GM13977 (cell line): ENCODE data around the gene CARMIL3.
A peak's percentile ranks its signal among the peaks of the same experiment; 100 is the strongest.
"Not testable (repeated sequence)": the region's sequence is repeated elsewhere in the genome, so short reads cannot be mapped to it uniquely, and the experiment has no call there.

Source experiments
- DNase-seq: peaks from one replicate; pipeline ENCODE4 v3.0.0; 2012; ENCODE audit warnings: low spot score
- CTCF ChIP-seq: IDR thresholded peaks from 2 replicates; pipeline ENCODE4 v1.5.1; 2012; ENCODE audit warnings: mild to moderate bottlenecking, control low read depth; ENCODE audit not compliant: insufficient read depth; ENCODE audit errors: extremely low read depth, missing control alignments
- in situ Hi-C: fragments of 300-500 bp; cut with MboI; formaldehyde crosslinking; loops from one replicate; pipeline ENCODE4 v1.12.0; 2022; ENCODE audit warnings: low sequenced_read_pairs, low pct_unique_long_range_greater_than_20kb, mixed read lengths, inconsistent platforms; ENCODE audit not compliant: unreplicated experiment

Gene CARMIL3

GRCh38 chr14:24051789-24052655, at the start of gene CARMIL3:
TSS of gene CARMIL3 (plus strand) at chr14:24052009. CDS start at chr14:24052154, 145 bp downstream.
- DNase-seq, result peak; percentile 93
- no peak for TF ChIP-seq CTCF
- in situ Hi-C loops, result no loop called here

GRCh38 chr14:24006471-24006816, 45.4 kb upstream of the CARMIL3 start:
- in situ Hi-C loops, result not testable (repeated sequence)

GRCh38 chr14:24006817-24007652, 44.8 kb upstream of the CARMIL3 start:
- in situ Hi-C loops, DNase-seq: not testable (repeated sequence)

More at GRCh38 chr14:24006471-24006816, 45.4 kb upstream of the CARMIL3 start:
- DNase-seq, result not testable (repeated sequence)

- in situ Hi-C loops, result no loop called here
- DNase-seq, result no peak
- TF ChIP-seq CTCF, result no peak
Measured at GRCh38 chr14:24011051-24011450, 40.8 kb upstream of the CARMIL3 start.

GRCh38 chr14:24012726-24013273, 39.0 kb upstream of the CARMIL3 start:
- DNase-seq, in situ Hi-C loops: not testable (repeated sequence)

GRCh38 chr14:24013654-24014514, 37.9 kb upstream of the CARMIL3 start:
- in situ Hi-C loops, result no loop called here
- peak; percentile 80 for DNase-seq
- peak; percentile 79 for TF ChIP-seq CTCF

- DNase-seq, in situ Hi-C loops: not testable (repeated sequence)
Measured at GRCh38 chr14:24015745-24016144, 36.1 kb upstream of the CARMIL3 start.

- DNase-seq, in situ Hi-C loops: not testable (repeated sequence)
Measured at GRCh38 chr14:24018978-24019377, 32.8 kb upstream of the CARMIL3 start.

- in situ Hi-C loops, DNase-seq: not testable (repeated sequence)
Measured at GRCh38 chr14:24019944-24020343, 31.9 kb upstream of the CARMIL3 start.

GRCh38 chr14:24020520-24020919, 31.3 kb upstream of the CARMIL3 start:
- DNase-seq, result not testable (repeated sequence)

GRCh38 chr14:24024939-24025418, 26.8 kb upstream of the CARMIL3 start:
- DNase-seq, in situ Hi-C loops: not testable (repeated sequence)

More at GRCh38 chr14:24020520-24020919, 31.3 kb upstream of the CARMIL3 start:
- in situ Hi-C loops, result not testable (repeated sequence)

- in situ Hi-C loops, DNase-seq: not testable (repeated sequence)
Measured at GRCh38 chr14:24029687-24030086, 22.1 kb upstream of the CARMIL3 start.

GRCh38 chr14:24031331-24031730, 20.5 kb upstream of the CARMIL3 start:
- DNase-seq, in situ Hi-C loops: not testable (repeated sequence)
